ENCODE measurements around the gene MYEF2.
A peak's percentile ranks its signal among the peaks of the same experiment; 100 is the strongest.

GRCh38 chr15:48112242-48112641 lies 65.9 kb downstream of the MYEF2 start:
- TF ChIP-seq CTCF (IDR thresholded peaks at IDR 0.05; ENCODE audit: low read depth, low read length, missing input control) (peak; percentile 9), RAD21 (IDR thresholded peaks at IDR 0.05) (peak; percentile 18 to 23), FOXA1 (IDR thresholded peaks at IDR 0.05) (no peak), MAX (IDR thresholded peaks at IDR 0.05) (no peak), JUND (IDR thresholded peaks at IDR 0.05) (no peak), ATF3 (IDR thresholded peaks at IDR 0.05) (no peak), SP1 (IDR thresholded peaks at IDR 0.05) (no peak), NR2F2 (IDR thresholded peaks at IDR 0.05) (no peak), YY1 (IDR thresholded peaks at IDR 0.05) (no peak)

Measured in liver (tissue), 3 donors.